ENCODE data around the gene OTUD5.
"Not testable (repeated sequence)": the region's sequence is repeated elsewhere in the genome, so short reads cannot be mapped to it uniquely, and the experiment has no call there.

OTUD5 gene

GRCh38 chrX:48890296-48890925 lies 67.0 kb downstream of the OTUD5 start:
- DNase-seq, result peak; percentile 19
- ATAC-seq, result no peak

GRCh38 chrX:48886586-48886985 lies 70.8 kb downstream of the OTUD5 start:
- not testable (repeated sequence) for DNase-seq, ATAC-seq

- no peak for ATAC-seq
- no peak for DNase-seq
Measured at GRCh38 chrX:48883729-48884128, 73.7 kb downstream of the OTUD5 start.

GRCh38 chrX:48876944-48877343 lies 80.5 kb downstream of the OTUD5 start:
- ATAC-seq, result not testable (repeated sequence)

More at GRCh38 chrX:48876944-48877343, 80.5 kb downstream of the OTUD5 start:
- not testable (repeated sequence) for DNase-seq
